NCI-H1048 (cell line): ENCODE data around the gene ALX4.

Experiments
- DNase-seq: peaks from one replicate; lab custom pipeline; 2025; lab: John Stamatoyannopoulos, UW

The ALX4 gene

DNA sequence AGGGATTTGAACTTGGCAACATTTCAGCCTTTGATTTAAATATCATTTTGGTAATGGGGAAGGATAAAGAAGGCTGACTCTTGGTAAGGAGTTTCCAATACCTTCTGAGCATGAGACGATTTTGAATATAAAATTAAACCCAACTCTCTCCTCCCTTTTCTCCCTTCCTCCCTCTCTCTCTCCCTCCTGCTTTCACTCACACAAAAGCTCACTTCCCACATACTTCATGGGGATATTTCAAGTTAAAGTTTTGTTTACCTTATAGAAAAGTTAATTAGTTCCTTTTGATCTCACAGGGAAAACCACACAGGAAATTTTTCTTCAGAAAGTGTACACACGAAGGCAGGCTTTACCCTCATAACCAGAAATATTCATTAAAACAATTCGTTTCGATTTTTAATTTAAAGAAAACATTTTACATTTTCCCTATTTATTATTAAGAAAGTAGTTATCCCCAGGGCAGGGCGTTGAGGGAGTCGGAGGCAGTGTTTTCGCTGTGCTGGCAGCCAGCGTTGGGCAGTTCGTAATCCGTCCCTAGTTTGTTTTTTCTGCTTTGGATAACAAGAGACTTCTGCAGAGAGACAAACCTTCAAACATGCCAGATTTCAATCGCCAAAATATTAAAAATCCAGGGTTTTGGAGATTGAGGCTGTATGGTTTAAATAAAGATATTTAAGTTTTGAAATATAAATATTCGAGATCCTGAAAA is 25.3 kb upstream of the ALX4 start:
- no peak for DNase-seq

DNA sequence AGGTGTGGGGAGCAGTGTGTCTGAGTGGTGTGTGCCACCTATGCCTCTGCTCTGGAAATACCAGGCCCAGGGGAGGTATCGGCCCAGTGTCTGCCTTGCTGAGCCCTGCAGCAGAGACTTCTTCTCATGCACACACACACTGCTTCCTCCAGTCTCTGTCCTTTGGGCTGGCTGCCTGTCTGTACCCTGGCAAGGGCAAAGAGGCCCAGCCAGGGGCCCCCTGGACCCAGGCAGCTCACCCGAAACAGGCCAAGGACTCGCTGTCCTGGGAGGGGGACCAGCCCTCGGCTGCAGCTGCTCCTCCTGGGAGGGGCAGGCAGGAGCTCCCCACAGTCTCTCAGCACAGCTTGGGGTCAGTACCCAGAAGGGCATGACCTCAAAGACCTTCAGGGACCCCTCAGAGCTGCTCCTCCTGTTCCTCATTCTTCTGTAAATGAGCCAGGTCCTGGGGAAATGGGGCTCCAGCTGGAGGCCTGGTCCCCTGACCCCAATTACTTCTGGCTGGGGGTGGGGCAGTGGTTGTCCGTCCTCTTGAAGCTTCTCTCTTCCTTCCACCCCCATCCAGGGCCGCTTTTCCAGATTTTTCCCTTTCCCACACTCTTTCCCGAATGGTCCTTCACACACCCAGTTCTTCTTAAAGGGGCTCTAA is 24.5 kb upstream of the ALX4 start:
- DNase-seq, result no peak

DNA sequence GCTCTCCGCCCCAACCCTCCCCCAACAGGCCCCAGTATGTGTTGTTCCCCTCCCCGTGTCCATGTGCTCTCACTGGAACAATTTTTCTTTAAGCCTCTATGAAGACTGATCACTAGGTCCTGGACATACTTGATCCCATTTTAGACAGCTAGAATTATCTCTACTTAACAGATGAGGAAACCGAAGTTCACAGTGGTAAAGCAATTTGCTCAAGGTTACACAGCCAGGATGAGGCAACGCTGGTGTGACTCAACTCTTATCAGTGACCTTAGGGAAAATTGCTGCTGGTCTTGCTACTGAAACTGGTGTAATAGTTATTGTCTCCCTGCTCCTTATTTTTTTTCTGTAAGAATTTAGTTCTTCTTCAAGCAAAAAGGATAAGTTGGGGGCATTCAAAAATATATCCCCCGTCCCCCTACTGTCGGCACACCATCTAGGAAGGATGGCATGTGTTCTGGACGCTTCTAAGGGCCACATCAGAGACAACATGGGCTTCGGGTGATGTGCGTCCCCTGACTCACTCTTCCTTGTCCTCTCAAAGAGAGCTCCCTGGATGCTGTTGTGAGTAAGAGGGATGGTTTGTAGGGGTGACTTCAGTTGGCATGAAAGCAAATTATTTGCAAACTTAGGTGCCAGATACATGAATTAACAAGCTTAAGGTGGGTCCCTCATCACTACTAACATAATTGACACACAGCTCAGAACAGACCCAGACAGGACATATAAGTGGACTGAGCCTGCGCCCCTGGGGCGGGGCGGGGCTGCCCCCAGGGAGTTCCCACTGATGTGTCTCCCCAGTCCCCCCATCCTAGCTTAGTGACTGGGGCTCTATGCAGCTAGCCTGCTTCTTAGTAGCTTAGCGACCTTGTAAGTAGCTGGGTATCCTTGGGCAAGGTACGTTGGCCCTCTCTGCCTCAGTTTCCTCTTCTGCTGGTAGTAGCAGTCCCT is 23.6 kb upstream of the ALX4 start:
- DNase-seq, result no peak

DNA sequence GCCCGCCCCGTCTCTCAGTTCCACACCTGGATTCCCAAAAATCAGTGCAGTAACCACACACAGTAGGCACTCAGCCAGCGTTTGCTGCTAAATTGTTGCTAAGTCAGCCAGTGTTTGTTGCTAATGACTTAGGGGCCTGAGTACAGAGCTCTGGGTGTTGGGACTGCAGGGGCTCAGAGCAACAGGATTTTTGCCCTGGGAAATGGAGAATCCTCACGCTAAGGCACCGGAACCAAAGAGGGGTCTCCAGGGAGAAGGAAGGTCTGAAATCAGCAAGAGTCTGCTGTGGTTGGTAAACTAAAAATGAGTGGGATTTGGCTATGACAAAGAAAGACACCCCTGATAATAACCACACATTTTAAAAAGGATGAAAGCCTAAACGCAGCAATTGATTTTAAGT is 22.7 kb upstream of the ALX4 start:
- no peak for DNase-seq

DNA sequence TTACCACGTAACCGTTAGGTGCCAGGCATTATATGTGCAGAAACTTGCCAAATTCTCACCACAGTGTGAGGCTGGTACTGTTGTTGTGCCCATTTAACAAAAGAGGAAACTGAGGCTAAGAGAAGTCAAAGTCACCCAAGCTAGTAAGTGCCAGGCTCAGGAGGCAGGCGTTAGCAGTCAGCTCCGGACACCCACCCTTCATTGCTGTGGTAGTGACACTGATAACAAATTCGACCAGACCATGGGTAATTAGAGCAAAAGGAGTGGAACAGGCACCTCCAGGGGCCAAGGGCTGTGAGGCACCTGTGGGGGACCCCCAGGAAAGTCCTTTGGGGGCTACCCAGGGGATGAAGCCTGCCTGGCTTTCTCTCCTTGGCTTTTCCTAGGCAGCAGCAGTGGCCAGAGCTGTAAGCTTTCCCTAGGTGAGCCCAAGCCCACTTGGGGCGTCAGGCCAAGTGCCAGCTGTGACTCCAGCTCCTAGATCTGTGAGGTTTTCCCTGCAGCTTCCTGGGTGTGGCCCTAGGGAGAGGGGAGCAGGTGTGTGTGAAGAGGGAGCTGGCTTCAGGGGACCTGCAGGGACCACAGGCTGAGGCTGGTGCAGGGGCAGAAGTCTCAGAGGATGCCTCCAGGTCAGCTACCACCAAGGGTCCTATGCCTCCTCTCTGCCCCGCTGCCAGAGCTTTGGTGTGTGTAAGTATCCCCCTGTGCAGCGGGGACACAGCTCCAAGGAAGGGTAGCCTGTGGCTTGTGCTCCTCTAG is 19.7 kb upstream of the ALX4 start:
- no peak for DNase-seq

DNA sequence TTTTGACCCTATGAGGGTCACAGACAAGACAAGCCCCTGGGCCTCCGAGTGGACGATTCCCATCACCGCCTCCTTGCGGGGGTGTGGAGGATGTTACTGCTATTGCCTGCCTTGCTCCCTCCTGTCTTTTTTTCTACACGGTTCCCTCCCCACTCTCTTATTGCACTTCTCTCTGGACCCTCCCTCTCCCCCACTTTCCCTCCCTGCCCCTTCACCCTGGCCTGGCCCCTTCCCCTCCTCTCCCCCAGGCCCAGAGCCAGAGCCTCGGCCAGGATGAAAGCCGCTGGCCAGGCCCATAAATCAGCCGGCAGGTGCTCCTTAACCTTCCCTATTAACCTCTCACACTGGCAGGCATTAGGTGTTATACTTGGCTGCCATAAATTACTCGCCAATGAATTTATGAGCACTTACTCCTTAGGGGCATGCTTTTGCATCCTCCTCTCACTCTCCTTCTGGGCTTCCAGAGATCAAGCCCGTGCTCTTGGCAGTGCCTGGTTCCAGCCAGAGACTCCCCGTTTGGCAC is 18.3 kb upstream of the ALX4 start:
- DNase-seq, result no peak

DNA sequence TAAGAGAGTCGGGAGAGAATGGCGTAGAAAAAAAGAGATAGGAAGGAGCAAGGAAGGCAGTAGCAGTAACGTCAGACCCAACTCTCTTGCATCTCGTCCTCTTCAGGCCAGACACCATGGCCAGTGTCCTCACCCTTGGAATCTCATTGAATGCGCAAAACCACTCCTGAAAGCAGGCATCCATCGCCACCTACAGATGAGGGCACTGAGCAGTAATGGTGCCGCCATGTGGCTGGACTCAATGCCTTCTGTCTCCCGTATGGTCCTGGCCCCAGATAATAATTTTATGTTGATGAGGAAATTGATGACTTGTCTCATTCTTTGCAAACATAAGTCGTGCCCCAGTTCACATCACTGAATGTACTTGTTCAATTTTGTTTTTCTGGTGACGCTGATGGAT is 17.8 kb upstream of the ALX4 start:
- no peak for DNase-seq

DNA sequence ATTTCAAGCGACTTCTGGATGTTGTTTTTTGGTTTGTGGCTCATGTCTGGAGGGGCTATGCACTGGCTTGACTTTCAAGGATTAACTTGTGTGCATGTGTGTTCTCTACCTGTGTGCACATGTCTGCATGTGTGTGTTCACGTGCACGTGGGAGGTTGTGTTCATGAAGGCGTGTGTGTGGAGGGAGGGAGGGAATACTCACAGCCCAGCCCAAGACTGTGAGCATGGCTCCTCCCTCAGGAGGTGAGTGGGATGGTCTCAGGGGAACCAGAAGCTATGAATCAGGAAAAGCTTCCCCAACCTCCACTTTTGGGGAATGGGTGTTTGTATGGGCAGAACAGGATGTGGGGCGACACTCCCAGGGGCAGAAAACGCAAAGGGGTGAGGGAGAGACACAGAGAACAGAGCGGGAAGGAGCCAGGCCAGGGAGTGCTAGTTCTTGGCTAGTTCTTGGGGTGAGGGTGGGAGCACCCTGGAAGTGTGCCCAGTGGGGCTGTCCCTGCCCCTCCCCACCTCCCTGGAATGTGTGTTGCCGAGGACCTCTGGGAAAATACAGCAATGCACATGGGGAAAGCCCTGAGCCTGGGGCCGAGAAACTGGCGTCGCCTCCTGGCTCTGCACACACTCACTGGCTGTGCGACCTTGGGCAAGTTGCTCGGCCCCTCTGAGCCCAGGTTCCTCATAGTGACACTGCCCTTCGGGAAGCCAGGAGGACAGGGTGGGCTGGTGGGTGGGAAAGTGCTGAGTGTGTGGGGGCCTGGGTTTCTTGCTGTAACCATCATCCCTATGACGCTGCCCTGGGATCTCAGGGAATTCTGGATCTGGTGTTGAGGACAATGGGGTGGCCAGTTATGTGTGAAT is 16.9 kb upstream of the ALX4 start:
- no peak for DNase-seq

DNA sequence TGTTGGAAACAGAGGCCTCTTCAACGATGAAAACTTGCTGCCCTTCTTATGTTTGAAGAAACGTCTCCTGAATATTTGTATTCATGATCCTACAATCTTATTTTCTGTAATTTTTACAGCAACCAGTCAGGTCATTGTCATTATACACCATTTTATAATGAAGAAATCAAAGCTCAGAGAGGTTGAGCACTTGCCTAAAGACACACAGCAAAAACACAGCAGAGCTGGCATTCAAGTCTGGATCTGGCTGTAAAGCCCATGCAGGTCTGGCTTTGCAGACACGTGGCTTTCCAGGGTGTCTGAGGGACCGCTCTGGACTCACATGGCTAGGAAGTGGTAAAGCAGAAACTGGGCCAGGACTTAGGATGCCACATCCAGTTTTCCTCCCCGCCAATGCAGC is 15.8 kb upstream of the ALX4 start:
- no peak for DNase-seq

DNA sequence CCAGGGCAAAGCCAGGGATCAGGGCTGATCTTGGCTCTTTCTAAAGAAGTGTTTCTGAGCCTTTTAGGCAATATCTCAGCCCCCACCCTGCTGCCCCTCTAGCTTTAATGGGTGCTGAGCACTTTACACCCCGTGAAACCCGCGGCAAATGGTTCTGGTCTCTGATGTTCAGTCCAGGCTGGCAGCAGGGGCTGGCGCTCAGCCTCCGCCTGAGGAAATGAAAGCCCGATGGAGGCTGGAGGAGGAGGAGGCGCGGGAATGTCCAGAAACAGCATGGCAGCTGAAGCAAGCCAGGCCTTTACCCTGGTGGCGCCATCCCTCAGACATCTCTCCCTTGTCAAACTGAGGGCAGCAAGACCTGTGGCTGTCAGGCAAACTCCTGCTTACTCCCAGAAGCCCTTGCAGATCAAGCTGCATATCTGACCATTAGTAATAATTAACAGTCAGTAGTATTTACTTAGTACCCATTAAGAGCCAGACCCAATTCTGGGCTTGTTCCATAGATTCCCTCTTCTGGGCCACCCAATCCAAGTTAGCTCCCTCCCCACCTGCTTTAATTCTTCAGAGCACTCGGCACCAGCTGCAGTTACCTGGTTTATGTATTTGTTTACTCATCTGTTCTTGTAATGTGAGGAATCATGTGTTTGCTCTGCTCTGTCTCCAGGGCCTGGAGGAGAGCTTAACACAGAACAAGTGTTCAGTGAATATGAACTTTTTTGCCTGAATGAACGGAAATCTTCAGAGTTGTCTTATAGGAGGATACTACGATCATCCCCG is 15.0 kb upstream of the ALX4 start:
- no peak for DNase-seq

DNA sequence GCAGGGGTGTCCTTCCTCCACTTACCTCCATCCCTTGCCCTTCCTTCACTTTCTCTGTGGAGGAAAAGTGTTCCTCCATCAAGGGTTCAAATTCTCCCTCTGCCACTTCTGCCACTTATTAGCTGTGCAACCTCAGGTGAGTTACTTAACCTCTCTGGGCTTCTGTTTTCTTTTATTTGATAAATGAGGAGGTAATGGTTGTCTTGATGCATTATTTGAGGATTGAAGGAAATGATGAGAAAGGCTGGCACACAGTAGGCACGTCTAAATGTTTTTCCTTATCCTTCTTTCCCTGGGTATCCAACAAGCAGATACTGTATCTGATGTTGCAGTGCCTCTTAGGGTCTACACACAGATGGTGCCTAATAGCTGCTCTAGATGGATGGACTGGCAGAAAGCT is 14.3 kb upstream of the ALX4 start:
- no peak for DNase-seq

DNA sequence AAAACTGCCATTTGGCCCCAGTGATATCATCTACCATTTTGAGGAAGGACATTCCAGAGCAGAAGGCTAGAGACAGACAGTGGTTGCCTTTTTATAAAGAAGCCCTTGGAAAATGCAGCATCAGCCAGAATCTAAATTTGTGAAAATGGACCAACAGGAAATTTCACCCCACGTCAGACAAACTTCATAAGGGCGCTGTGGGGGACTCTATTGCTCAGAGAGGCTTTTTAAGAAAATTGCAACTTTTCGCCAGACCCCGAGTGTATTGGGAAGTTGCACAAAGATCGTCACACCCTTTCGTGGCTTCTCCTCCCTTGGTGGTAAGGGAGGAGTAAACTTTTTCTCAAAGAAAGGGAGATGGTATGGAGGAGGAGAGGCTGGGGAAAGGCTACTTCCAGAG is 12.3 kb upstream of the ALX4 start:
- no peak for DNase-seq

DNA sequence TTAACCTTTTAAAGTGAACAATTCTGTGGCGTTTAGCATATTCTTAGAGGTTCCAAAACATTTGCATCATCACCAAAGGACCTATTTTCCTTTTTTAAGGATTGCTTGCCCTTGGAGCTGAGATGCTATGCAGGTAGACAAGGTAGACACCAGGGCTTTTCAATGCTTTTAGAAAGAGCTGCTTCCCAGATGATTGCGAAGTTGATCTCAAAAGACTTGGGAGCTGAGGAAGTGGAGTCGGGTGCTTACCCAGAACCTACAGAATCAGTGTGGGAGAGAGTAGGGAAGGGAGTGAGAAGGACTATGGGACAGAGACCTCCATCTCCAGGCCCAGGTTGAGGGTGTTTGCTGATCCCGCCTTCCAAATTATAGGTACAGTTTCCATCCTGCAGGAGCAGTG is 11.1 kb upstream of the ALX4 start:
- DNase-seq, result no peak

DNA sequence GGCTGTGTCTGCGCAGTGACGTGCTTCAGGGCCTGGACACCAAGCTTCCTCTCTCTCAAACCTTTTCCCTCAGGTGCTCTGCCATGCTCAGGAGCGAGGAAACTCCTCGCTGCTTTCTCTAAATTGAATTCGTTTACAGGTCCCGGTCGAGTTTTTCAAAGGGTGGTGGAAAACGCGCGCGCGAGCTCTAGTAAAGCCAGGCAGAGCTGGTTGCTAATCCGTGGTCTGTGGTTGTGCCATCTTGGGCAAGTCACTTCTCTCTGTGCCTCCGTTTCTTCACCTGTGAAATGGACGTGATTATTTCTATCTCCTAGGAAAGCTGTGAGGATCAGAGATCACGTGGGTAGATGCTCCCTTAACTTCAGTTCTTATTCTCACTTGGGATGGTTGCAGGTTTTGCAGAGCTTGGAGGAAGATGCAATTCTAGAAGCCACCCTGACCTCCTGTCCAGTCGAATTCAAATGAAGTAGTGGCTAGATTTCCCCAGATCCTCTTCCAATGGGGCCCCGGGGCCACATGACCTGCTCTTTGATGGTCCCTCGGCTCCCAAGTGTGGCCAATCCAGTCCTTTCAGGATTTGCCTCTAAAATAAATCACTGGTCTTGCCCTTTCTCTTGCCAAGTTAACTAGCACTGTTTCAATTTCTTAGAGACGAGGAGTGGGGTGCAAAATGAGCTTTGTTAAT is 10.5 kb upstream of the ALX4 start:
- DNase-seq, result no peak

DNA sequence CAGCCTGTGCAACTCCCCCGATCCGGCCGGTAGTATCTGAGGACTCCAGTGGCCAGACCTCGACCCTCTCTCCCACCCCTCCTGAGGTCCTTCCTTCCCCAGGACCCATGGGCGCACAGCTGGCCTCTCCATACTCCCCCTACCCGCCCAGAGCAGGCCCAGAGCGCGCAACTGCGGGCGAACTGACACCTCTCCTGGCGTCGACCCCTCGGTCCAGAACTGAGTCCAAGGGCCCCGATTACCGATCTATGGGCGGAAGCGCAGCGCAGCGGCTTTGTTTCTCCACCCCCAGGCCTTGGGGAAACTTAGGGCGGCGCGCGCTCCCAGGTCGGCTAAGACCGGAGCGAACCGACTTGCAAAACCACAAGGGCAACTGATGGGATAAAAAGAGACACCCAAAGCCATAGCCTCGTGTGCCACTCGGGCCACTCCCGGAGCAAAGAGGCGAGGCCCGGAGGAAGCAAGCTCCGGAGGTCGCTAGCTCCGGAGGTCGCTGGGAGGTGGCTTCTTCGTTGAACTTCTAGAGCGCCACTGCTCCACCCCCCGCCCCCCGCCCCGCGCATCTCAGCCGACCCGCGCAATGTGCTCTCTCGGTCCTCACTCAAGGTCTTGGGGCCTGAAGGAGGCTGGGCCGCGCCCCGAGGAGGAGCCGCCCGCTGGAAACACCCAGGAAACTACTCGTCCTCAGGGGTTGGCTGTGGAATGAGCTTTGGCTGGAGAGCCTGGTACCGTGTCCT is 9.8 kb upstream of the ALX4 start:
- DNase-seq, result no peak

DNA sequence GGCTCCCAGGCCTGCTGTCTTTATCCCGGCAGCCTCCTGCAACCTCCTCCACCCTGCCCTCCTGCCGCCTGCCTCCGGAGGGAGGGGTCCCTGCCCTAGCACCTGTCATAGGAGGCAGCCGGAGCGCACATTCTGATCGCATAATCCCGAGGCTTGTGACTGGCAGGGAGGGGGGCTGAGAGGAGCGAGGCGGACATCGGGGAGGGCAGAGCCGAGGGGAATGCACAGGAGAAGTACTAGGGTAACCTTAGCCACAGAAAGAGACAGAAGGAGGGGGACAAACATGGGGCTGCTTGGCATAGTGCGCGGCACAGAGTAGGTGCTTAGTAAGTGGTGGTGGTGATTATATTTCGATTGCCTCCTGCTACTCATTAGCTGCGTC is 9.2 kb upstream of the ALX4 start:
- no peak for DNase-seq

DNA sequence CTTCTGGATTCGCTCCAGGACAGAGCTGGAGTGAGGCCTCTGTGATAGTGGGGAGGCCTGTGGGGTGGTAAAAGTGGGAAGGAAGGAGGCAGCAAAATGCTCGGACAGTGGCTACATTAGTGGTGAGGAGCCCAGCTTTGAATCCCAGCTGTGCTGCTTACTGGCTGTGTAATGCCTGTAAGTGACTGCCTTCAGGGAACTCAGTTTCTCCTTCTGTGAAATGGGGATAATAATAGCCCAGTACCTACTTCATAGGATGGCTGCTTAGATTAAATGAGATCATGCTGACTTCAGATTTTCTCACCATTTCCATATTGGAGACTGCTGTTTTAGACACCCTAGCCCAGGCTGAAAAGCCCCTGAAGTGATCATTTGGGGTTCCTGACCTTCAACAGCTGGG is 8.4 kb upstream of the ALX4 start:
- no peak for DNase-seq

DNA sequence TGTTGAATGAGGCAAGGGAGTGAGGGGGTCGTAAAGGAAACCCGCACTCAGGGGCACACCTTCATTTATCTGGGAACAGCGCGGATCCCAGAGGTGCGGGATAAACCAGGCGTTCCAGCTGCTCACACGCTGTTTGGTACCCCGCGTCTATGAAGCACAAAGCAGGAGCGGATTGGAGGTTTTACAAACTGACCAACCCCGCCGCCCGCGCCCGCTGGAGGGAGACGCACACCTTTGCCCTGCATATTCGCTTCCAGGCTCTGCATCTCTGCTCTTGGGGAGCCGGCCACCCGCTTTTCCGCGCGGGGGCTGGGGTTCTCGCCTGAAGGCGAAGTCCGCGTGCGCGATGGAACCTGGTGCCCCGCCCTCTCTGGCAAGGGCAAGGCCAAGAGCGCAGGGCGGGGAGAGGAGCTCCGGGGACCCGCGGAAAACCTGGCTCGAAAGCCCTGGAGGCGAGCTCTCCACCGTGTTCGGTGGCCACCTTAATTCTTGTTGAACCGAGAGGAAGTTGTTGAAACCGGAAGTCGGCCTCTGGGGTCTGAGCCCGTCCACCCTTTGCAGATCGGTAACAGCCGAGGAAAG is 6.8 kb upstream of the ALX4 start:
- no peak for DNase-seq
